ENCODE data around the gene ZNF14. TPM values are rescaled to one million over a fixed set of nuclear protein-coding genes. Genes with fewer than 3 reads are reported as not detected.
"Not testable (repeated sequence)": the region's sequence is repeated elsewhere in the genome, so short reads cannot be mapped to it uniquely, and the experiment has no call there.

ZNF14 gene
- total RNA-seq, 4 donors from 2014 or later = 5.6 to 29.1 (median 20.4) TPM

GRCh38 chr19:19691683-19692082 is 41.2 kb downstream of the ZNF14 start:
- no peaks in the 10 kb centered on the region for H3K36me3 ChIP-seq

GRCh38 chr19:19689023-19689422 is 43.9 kb downstream of the ZNF14 start:
- H3K27me3 ChIP-seq; H3K4me3 ChIP-seq; H3K27ac ChIP-seq; H3K4me1 ChIP-seq; H3K36me3 ChIP-seq; H3K9me3 ChIP-seq; intact Hi-C loops (cut with DNase I; ENCODE audit: low total_unique reads); DNase-seq: not testable (repeated sequence)

More at GRCh38 chr19:19691683-19692082, 41.2 kb downstream of the ZNF14 start:
- Histone ChIP-seq H3K9me3 (no peaks in the 10 kb centered on the region), H3K4me3 (no peak overlapping the region), H3K27ac (no peak overlapping the region), H3K4me1 (no peaks in the 10 kb centered on the region), H3K27me3 (no peaks in the 10 kb centered on the region)
- no peak for DNase-seq
- intact Hi-C loops (cut with DNase I; ENCODE audit: low total_unique reads) = no loop called here
- no peak for TF ChIP-seq POLR2A (IDR thresholded peaks at IDR 0.05)
- TF ChIP-seq, protein P1, sequence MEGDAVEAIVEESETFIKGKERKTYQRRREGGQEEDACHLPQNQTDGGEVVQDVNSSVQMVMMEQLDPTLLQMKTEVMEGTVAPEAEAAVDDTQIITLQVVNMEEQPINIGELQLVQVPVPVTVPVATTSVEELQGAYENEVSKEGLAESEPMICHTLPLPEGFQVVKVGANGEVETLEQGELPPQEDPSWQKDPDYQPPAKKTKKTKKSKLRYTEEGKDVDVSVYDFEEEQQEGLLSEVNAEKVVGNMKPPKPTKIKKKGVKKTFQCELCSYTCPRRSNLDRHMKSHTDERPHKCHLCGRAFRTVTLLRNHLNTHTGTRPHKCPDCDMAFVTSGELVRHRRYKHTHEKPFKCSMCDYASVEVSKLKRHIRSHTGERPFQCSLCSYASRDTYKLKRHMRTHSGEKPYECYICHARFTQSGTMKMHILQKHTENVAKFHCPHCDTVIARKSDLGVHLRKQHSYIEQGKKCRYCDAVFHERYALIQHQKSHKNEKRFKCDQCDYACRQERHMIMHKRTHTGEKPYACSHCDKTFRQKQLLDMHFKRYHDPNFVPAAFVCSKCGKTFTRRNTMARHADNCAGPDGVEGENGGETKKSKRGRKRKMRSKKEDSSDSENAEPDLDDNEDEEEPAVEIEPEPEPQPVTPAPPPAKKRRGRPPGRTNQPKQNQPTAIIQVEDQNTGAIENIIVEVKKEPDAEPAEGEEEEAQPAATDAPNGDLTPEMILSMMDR (IDR thresholded peaks at IDR 0.05) = no peak

- intact Hi-C loops (cut with DNase I; ENCODE audit: low total_unique reads) = no loop called here
Observed at GRCh38 chr19:19687090-19687489, 45.8 kb downstream of the ZNF14 start.

DNA sequence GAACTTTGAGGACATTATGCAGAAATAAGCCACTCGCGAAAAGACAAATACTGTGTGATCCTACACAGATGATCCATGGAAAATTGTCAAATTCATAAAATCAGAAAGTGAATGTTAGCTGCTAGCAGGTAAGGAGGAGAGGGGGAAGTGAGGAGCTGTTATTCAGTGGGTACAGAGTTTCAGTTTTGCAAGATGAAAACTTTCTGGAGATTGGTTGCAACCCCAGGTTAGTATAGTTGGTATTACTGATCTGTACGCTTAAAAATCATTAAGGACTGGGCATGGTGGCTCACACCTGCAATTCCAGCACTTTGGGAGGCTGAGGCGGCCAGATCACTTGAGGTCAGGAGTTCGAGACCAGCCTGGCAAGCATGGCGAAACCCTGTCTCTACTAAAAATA is 46.3 kb downstream of the ZNF14 start:
- intact Hi-C loops (cut with DNase I; ENCODE audit: low total_unique reads) = no loop called here
- DNase-seq = no peak
- H3K27me3 ChIP-seq = no peaks in the 10 kb centered on the region
- H3K4me3 ChIP-seq = no peak overlapping the region
- no peak overlapping the region for H3K27ac ChIP-seq
- H3K9me3 ChIP-seq = no peaks in the 10 kb centered on the region
- H3K36me3 ChIP-seq = no peaks in the 10 kb centered on the region
- TF ChIP-seq, protein P1 (IDR thresholded peaks at IDR 0.05) = no peak
- no peak for TF ChIP-seq POLR2A (IDR thresholded peaks at IDR 0.05)
- no peaks in the 10 kb centered on the region for H3K4me1 ChIP-seq

More at GRCh38 chr19:19687090-19687489, 45.8 kb downstream of the ZNF14 start:
- Histone ChIP-seq H3K36me3 (no peaks in the 10 kb centered on the region), H3K27ac (no peak overlapping the region), H3K27me3 (no peaks in the 10 kb centered on the region), H3K9me3 (no peaks in the 10 kb centered on the region), H3K4me1 (no peaks in the 10 kb centered on the region), H3K4me3 (no peak overlapping the region)
- no peak for DNase-seq
- TF ChIP-seq, protein P1 (IDR thresholded peaks at IDR 0.05) = no peak
- no peak for TF ChIP-seq POLR2A (IDR thresholded peaks at IDR 0.05)

DNA sequence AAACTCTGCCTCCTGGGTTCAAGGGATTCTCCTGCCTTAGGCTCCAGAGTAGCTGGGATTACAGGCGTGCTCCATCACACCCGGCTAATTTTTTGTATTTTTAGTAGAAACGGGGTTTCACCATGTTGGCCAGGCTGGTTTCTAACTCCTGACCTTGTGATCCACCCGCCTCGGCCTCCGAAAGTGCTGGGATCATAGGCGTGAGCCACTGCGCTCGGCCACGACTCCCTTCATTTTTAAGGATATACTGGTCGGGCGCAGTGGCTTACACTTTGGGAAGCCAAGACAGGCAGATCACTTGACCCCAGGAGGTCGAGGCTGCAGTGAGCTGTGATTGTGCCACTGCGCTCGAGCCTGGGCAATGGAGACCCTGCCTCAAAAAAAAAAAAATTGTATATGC is 46.8 kb downstream of the ZNF14 start:
- intact Hi-C loops (cut with DNase I; ENCODE audit: low total_unique reads); H3K9me3 ChIP-seq; H3K4me3 ChIP-seq; H3K4me1 ChIP-seq; H3K36me3 ChIP-seq; H3K27ac ChIP-seq; DNase-seq; H3K27me3 ChIP-seq: not testable (repeated sequence)

DNA sequence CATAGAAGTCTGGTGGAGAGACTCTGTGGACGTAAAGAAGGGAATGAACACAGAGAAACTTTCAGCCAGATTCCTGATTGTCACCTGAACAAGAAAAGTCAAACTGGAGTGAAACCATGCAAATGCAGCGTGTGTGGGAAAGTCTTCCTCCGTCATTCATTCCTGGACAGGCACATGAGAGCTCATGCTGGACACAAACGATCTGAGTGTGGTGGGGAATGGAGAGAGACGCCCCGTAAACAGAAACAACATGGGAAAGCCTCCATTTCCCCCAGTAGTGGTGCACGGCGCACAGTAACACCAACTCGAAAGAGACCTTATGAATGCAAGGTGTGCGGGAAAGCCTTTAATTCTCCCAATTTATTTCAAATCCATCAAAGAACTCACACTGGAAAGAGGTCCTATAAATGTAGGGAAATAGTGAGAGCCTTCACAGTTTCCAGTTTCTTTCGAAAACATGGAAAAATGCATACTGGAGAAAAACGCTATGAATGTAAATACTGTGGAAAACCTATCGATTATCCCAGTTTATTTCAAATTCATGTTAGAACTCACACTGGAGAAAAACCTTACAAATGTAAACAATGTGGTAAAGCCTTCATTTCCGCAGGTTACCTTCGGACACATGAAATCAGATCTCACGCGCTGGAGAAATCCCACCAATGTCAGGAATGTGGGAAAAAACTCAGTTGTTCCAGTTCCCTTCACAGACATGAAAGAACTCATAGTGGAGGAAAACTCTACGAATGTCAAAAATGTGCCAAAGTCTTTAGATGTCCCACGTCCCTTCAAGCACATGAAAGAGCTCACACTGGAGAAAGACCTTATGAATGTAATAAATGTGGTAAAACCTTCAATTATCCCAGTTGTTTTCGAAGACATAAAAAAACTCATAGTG is 53.5 kb downstream of the ZNF14 start:
- intact Hi-C loops (cut with DNase I; ENCODE audit: low total_unique reads) = no loop called here

More for the DNA sequence above, 53.5 kb downstream of the ZNF14 start:
- Histone ChIP-seq H3K27ac (no peak overlapping the region), H3K4me1 (no peaks in the 10 kb centered on the region), H3K36me3 (no peaks in the 10 kb centered on the region), H3K4me3 (no peak overlapping the region), H3K27me3 (no peaks in the 10 kb centered on the region), H3K9me3 (peaks cover 0 to 4% of the 10 kb centered on the region in 2 donors)
- no peak for DNase-seq
- no peak for TF ChIP-seq POLR2A (IDR thresholded peaks at IDR 0.05)
- TF ChIP-seq, protein P1 (IDR thresholded peaks at IDR 0.05) = no peak
